H1 (cell line): Measurements from ENCODE around the gene YY1AP1. TPM values are rescaled to one million over a fixed set of nuclear protein-coding genes. Genes with fewer than 3 reads are reported as not detected.

Source experiments
- CTCF ChIA-PET: fragments of 300-600 bp; sonication (Branson Sonifier 250); formaldehyde crosslinking; loops from one replicate; lab custom pipeline; 2021; ENCODE audit not compliant: partially characterized antibody; lab: Charles Lee
- POLR2A ChIA-PET: fragments of 300-600 bp; sonication (Branson Sonifier 250); formaldehyde crosslinking; loops from one replicate; lab custom pipeline; 2021; ENCODE audit warnings: inconsistent platforms; ENCODE audit not compliant: partially characterized antibody; lab: Charles Lee
- DNase-seq, 2 experiments: peaks; one replicate each; pipeline versions ENCODE4 v3.0.0 to v3.0.0-alpha.2; 2010 to 2022; ENCODE audit warnings: low spot score in 2 of 2, low read depth in 1 of 2, mixed read lengths in 1 of 2
- FAIRE-seq: peaks from 2 replicates; lab custom pipeline; 2011; peaks lifted over from hg19 to GRCh38; lab: Jason Lieb, UNC
- H2AFZ ChIP-seq: 2 replicates; pipeline ENCODE4 v1.8.1; 2012; ENCODE audit warnings: low read length, inconsistent platforms
- H2AK5ac ChIP-seq: 2 replicates; pipeline ENCODE4 v1.6.1; 2013; ENCODE audit warnings: low read depth, low read length
- H2BK120ac ChIP-seq: replicated peaks from 2 replicates; pipeline ENCODE3; 2013; ENCODE audit warnings: low read depth, low read length, inconsistent platforms
- H2BK12ac ChIP-seq: 2 replicates; pipeline ENCODE4 v1.6.1; 2013; ENCODE audit warnings: low read depth, low read length
- H2BK15ac ChIP-seq: 2 replicates; pipeline ENCODE4 v1.6.1; 2013; ENCODE audit warnings: low read length
- H2BK20ac ChIP-seq: 2 replicates; pipeline ENCODE4 v1.6.1; 2013; ENCODE audit warnings: low read length
- H2BK5ac ChIP-seq: 2 replicates; pipeline ENCODE4 v1.6.1; 2013; ENCODE audit warnings: low read depth, low read length
- H3K14ac ChIP-seq: 2 replicates; pipeline ENCODE4 v1.6.1; 2013; ENCODE audit warnings: inconsistent platforms; ENCODE audit not compliant: insufficient read length
- H3K18ac ChIP-seq: 2 replicates; pipeline ENCODE4 v1.6.1; 2013; ENCODE audit warnings: low read length; ENCODE audit errors: extremely low read depth
- H3K23ac ChIP-seq: 2 replicates; pipeline ENCODE4 v1.6.1; 2013; ENCODE audit warnings: inconsistent platforms; ENCODE audit not compliant: insufficient read length
- H3K23me2 ChIP-seq: 2 replicates; pipeline ENCODE4 v1.6.1; 2013; ENCODE audit warnings: low read depth, low read length
- H3K27ac ChIP-seq: 2 replicates; pipeline ENCODE4 v1.6.1; 2011; ENCODE audit warnings: low read depth, low read length, inconsistent platforms
- H3K27me3 ChIP-seq, 4 experiments: replicated peaks in 1 of 4; 1 replicate in 1 of 4; 2 replicates in 3 of 4; pipeline versions ENCODE4 v1.6.1 to v1.8.1; 2011 to 2013; ENCODE audit warnings: low read length in 3 of 4, mild to moderate bottlenecking in 3 of 4, inconsistent platforms in 2 of 4, mixed read lengths in 2 of 4, moderate library complexity in 1 of 4; ENCODE audit not compliant: control insufficient read depth in 3 of 4, insufficient read depth in 3 of 4; ENCODE audit errors: extremely low read depth in 1 of 4
- H3K36me3 ChIP-seq, 4 experiments: 2 replicates each; pipeline versions ENCODE4 v1.6.1 to v1.8.1; 2011 to 2013; ENCODE audit warnings: mild to moderate bottlenecking in 4 of 4, low read length in 3 of 4, moderate library complexity in 2 of 4, control low read depth in 1 of 4, inconsistent platforms in 1 of 4; ENCODE audit not compliant: insufficient read depth in 4 of 4, control insufficient read depth in 2 of 4
- H3K4ac ChIP-seq: replicated peaks from 2 replicates; pipeline ENCODE3; 2013; ENCODE audit warnings: low read length, low read depth, mixed read lengths, inconsistent platforms; ENCODE audit not compliant: insufficient read length
- H3K4me1 ChIP-seq, 4 experiments: replicated peaks in 1 of 4; 1 replicate in 1 of 4; 2 replicates in 3 of 4; pipeline versions ENCODE4 v1.6.1 to v1.8.1; 2011 to 2013; ENCODE audit warnings: low read length in 3 of 4, inconsistent platforms in 2 of 4, mixed read lengths in 1 of 4; ENCODE audit not compliant: insufficient read depth in 4 of 4, control insufficient read depth in 3 of 4
- H3K4me2 ChIP-seq, 2 experiments: 2 replicates each; pipeline versions ENCODE4 v1.6.1 to v1.8.1; 2011 to 2013; ENCODE audit warnings: low read depth in 2 of 2, low read length in 2 of 2, control low read depth in 1 of 2, inconsistent platforms in 1 of 2, mild to moderate bottlenecking in 1 of 2; ENCODE audit not compliant: insufficient read depth in 1 of 2
- H3K4me3 ChIP-seq, 4 experiments: fragments of 200-600, 300-600 bp in 1 of 4; sonication (generic), shearing (Covaris generic), sonication (Bioruptor Twin) in 1 of 4; 2 replicates each; pipeline versions ENCODE4 v1.5.1 to v1.8.1; 2011 to 2016; ENCODE audit warnings: low read length in 4 of 4, low read depth in 3 of 4, control low read depth in 2 of 4, inconsistent platforms in 2 of 4, mild to moderate bottlenecking in 2 of 4, mixed read lengths in 1 of 4, moderate library complexity in 1 of 4; ENCODE audit not compliant: insufficient read depth in 2 of 4; ENCODE audit errors: extremely low read depth in 1 of 4
- H3K56ac ChIP-seq: replicated peaks from 2 replicates; pipeline ENCODE3; 2013; ENCODE audit warnings: low read depth, mild to moderate bottlenecking, mixed read lengths, low read length, inconsistent platforms; ENCODE audit not compliant: insufficient read length
- H3K79me1 ChIP-seq: 2 replicates; pipeline ENCODE4 v1.6.1; 2013; ENCODE audit warnings: low read depth, low read length, control low read depth
- H3K79me2 ChIP-seq, 2 experiments: 2 replicates each; pipeline versions ENCODE4 v1.6.1 to v1.8.1; 2012 to 2013; ENCODE audit warnings: low read length in 2 of 2, mild to moderate bottlenecking in 2 of 2, inconsistent platforms in 1 of 2; ENCODE audit not compliant: insufficient read depth in 2 of 2, control insufficient read depth in 1 of 2
- H3K9ac ChIP-seq, 4 experiments: replicated peaks in 1 of 4; 1 replicate in 1 of 4; 2 replicates in 3 of 4; pipeline versions ENCODE4 v1.6.1 to v1.8.1; 2011 to 2013; ENCODE audit warnings: low read depth in 3 of 4, low read length in 3 of 4, control low read depth in 2 of 4, mild to moderate bottlenecking in 2 of 4, moderate library complexity in 2 of 4, inconsistent platforms in 1 of 4; ENCODE audit errors: extremely low read depth in 1 of 4
- H3K9me3 ChIP-seq, 2 experiments: 2 replicates each; pipeline versions ENCODE4 v1.6.1 to v1.8.1; 2012 to 2013; ENCODE audit warnings: mild to moderate bottlenecking in 2 of 2, moderate library complexity in 2 of 2, control low read depth in 1 of 2, inconsistent platforms in 1 of 2, low read depth in 1 of 2, low read length in 1 of 2, mixed read lengths in 1 of 2; ENCODE audit not compliant: insufficient read depth in 2 of 2
- H4K20me1 ChIP-seq, 2 experiments: replicated peaks in 1 of 2; 2 replicates each; pipeline versions ENCODE3 to v1.8.1; 2011 to 2013; ENCODE audit warnings: inconsistent platforms in 2 of 2, low read length in 2 of 2, mild to moderate bottlenecking in 1 of 2; ENCODE audit not compliant: insufficient read depth in 2 of 2, control insufficient read depth in 1 of 2
- H4K5ac ChIP-seq: 2 replicates; pipeline ENCODE4 v1.6.1; 2013; ENCODE audit warnings: low read length, low read depth, mixed read lengths, inconsistent platforms; ENCODE audit not compliant: insufficient read length
- H4K8ac ChIP-seq: 2 replicates; pipeline ENCODE4 v1.8.0; 2013; ENCODE audit warnings: mild to moderate bottlenecking, moderate library complexity, low read length, inconsistent platforms; ENCODE audit not compliant: insufficient read depth; ENCODE audit errors: extremely low read depth
- H4K91ac ChIP-seq: replicated peaks from 2 replicates; pipeline ENCODE3; 2013; ENCODE audit warnings: low read length, mixed read lengths, inconsistent platforms; ENCODE audit not compliant: insufficient read length
- CREB1 ChIP-seq: IDR thresholded peaks from 2 replicates; pipeline ENCODE4 v1.6.1; 2012; ENCODE audit warnings: inconsistent platforms
- KDM5A ChIP-seq: fragments of 200-600 bp; IDR thresholded peaks from 2 replicates; pipeline ENCODE4 v1.7.1; 2012; ENCODE audit warnings: mild to moderate bottlenecking, low read length, inconsistent platforms, mixed read lengths
- TAF1 ChIP-seq: IDR thresholded peaks from 2 replicates; pipeline ENCODE4 v1.6.1; 2011; ENCODE audit warnings: mild to moderate bottlenecking, low read depth, low read length
- WGBS, 2 experiments: shearing (Covaris generic) in 1 of 2; methylation state at CpG; one replicate each; pipeline versions ENCODE4 v1.1.6 to v1.1.7; 2013 to 2015; ENCODE audit warnings: low lambda C conversion rate in 2 of 2, mixed read lengths in 2 of 2, inconsistent platforms in 1 of 2, low coverage in 1 of 2, missing lambda C conversion rate in 1 of 2; ENCODE audit not compliant: insufficient replicate concordance in 2 of 2, insufficient coverage in 1 of 2, insufficient read length in 1 of 2; ENCODE audit errors: extremely low coverage in 1 of 2, missing lambda C conversion rate in 1 of 2; 5-methylcytosine and 5-hydroxymethylcytosine counted together
- polyA plus RNA-seq, 7 experiments: library from polyadenylated mRNA; depleted of rRNA in 3 of 7; stranded (reverse) in 5 of 7; unstranded in 2 of 7; fragments of >200 nt in 5 of 7; fragments of 200-250 nt in 2 of 7; gene quantifications; 1 replicate in 5 of 7; 2 replicates in 1 of 7; 4 replicates in 1 of 7; pipeline versions ENCODE4 v1.2.1 to v1.2.3, GENCODE V29; 2011 to 2013; ENCODE audit warnings: missing spikeins in 2 of 7, mixed read lengths in 2 of 7
- total RNA-seq: library from RNA; stranded (reverse); fragmentation: NEBNext Ultra II Directional; extraction: Animal tissue kit (Norgen Biotek cat#: 25700); gene quantifications from 2 replicates; pipeline ENCODE4 v1.2.1, GENCODE V29; 2021

Gene YY1AP1
- total and polyA plus RNA-seq, 2 of the 8 experiments (the other 6 are each of a cell fraction or from before 2014, with no cell fraction given) = 44.2 to 48.6 TPM

- H3K4ac ChIP-seq = no peak overlapping the region
- no peak overlapping the region for H3K9ac ChIP-seq
- H2AK5ac ChIP-seq = no peak overlapping the region
- H2BK15ac ChIP-seq = no peak overlapping the region
- no peaks in the 10 kb centered on the region for H3K79me2 ChIP-seq
- no peak overlapping the region for H2BK5ac ChIP-seq
- no peak overlapping the region for H4K5ac ChIP-seq
- no peak overlapping the region for H2BK20ac ChIP-seq
- H3K36me3 ChIP-seq = no peaks in the 10 kb centered on the region
- H3K27me3 ChIP-seq = no peaks in the 10 kb centered on the region
- no peak overlapping the region for H3K4me2 ChIP-seq
- no peak overlapping the region for H3K56ac ChIP-seq
- no peak overlapping the region for H3K23ac ChIP-seq
- H4K20me1 ChIP-seq = no peaks in the 10 kb centered on the region
- no peak overlapping the region for H4K8ac ChIP-seq
- no peak for TF ChIP-seq CREB1
- no peak for TF ChIP-seq TAF1
- no peak for TF ChIP-seq KDM5A
- POLR2A ChIA-PET = no interaction called here
- no peak for FAIRE-seq
- WGBS, 2 experiments = 93% methylated on average over 6 of the region's 6 CpGs; no CpG with 5 or more reads in 1 of the 2 experiments
- no peak overlapping the region for H2BK12ac ChIP-seq
- no peaks in the 10 kb centered on the region for H3K23me2 ChIP-seq
- no peak overlapping the region for H2BK120ac ChIP-seq
- H2AFZ ChIP-seq = no peak overlapping the region
- H3K27ac ChIP-seq = no peak overlapping the region
- H3K4me3 ChIP-seq = no peak overlapping the region
- H4K91ac ChIP-seq = no peak overlapping the region
- H3K14ac ChIP-seq = no peak overlapping the region
- H3K9me3 ChIP-seq = peaks cover 23 to 24% of the 10 kb centered on the region in 2 experiments
- CTCF ChIA-PET = no interaction called here
- no peaks in the 10 kb centered on the region for H3K4me1 ChIP-seq
- DNase-seq = no peak
- H3K18ac ChIP-seq = no peak overlapping the region
- no peaks in the 10 kb centered on the region for H3K79me1 ChIP-seq
Observed at GRCh38 chr1:155645648-155646047, 42.9 kb downstream of the YY1AP1 start.
